Testis (tissue), 3 donors: ENCODE results near the gene SYN1. TPM values are rescaled to one million over a fixed set of nuclear protein-coding genes. Genes with fewer than 3 reads are reported as not detected.

Experiments used
- DNase-seq: peaks from one replicate; pipeline ENCODE4 v3.0.0-alpha.2; 2019
- H3K27ac ChIP-seq, 2 donors: fragments of 200-600 bp; sonication (generic); one replicate each; pipeline ENCODE4 v1.5.1; 2019
- H3K27me3 ChIP-seq: fragments of 200-600 bp; sonication (generic); one replicate; pipeline ENCODE4 v1.5.1; 2019
- H3K36me3 ChIP-seq: fragments of 200-600 bp; sonication (generic); one replicate; pipeline ENCODE4 v1.5.1; 2017; ENCODE audit warnings: low read depth; ENCODE audit errors: missing control alignments
- H3K4me1 ChIP-seq: fragments of 200-600 bp; sonication (generic); one replicate; pipeline ENCODE4 v1.5.1; 2019
- H3K4me3 ChIP-seq, 2 donors: fragments of 200-600 bp; sonication (generic); one replicate each; pipeline ENCODE4 v1.5.1; 2017 to 2019
- H3K9me3 ChIP-seq: fragments of 200-600 bp; sonication (generic); one replicate; pipeline ENCODE4 v1.5.1; 2017
- CTCF ChIP-seq, 3 experiments: fragments of 450-650 bp in 2 of 3; fragments of 200-600 bp in 1 of 3; sonication (generic) in 1 of 3; IDR thresholded peaks; one replicate each; pipeline ENCODE4 v1.5.1; 2016 to 2019; ENCODE audit warnings: antibody characterized with exemption in 3 of 3, mild to moderate bottlenecking in 2 of 3, moderate library complexity in 1 of 3
- POLR2A ChIP-seq: fragments of 450-650 bp; IDR thresholded peaks from one replicate; pipeline ENCODE4 v1.6.1; 2017; ENCODE audit warnings: antibody characterized with exemption, mild to moderate bottlenecking, moderate library complexity
- WGBS, 2 donors: methylation state at CpG; one replicate each; pipeline ENCODE4 v1.1.5; 2018; 5-methylcytosine and 5-hydroxymethylcytosine counted together
- intact Hi-C: fragments of 100-400 bp; cut with DNase I; formaldehyde crosslinking; loops from one replicate; pipeline ENCODE4 v1.15.1; 2023; ENCODE audit warnings: low total_unique reads
- polyA plus RNA-seq: library from polyadenylated mRNA; stranded (reverse); fragments of 350-450 nt; fragmentation: Illumina TruSeq; extraction: RNeasy Lipid Tissue Mini Kit (QIAGEN cat#74804); gene quantifications from one replicate; pipeline ENCODE4 v1.2.3, GENCODE V29; 2014; ENCODE audit warnings: low read depth, low replicate concordance; ENCODE audit not compliant: insufficient read depth
- total RNA-seq, 2 donors: library from RNA; depleted of rRNA; stranded (reverse); fragments of >200 nt; gene quantifications; one replicate each; pipeline ENCODE4 v1.2.3, GENCODE V29; 2016

The SYN1 gene
- total and polyA plus RNA-seq, 3 donors from 2014 or later: 2.8 to 3.5 (median 3.4) TPM

DNA sequence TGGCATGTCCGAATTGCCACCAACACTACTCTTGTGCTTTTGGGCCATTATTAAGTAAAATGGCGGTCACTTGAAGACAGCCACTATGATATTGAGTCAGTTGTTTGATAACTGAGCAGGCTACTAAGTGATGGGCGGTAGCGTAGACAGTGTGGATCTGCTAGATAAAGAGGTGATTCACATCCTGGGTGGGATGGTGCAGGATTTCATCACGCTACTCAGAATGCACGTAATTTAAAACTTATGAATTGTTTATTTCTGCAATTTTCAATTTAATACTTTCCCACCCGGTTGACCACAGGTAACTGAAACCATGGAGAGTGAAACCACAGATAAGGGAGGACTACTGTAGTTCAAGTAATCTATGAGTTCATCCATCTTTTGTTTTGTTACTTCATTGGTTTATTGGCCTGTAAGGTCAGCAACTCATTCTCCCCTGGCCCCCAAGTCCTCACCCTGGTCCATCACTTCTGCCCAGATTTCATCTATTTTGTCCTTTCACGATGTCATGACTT is 55.8 kb downstream of the SYN1 start:
- no peaks in the 10 kb centered on the region for H3K4me1 ChIP-seq
- TF ChIP-seq POLR2A (no peak), CTCF (IDR thresholded peaks at IDR 0.05) (no peak)
- no peak for DNase-seq
- intact Hi-C loops: loop anchor here (10.0 kb wide), 1 partner anchor 281 kb away; no protein-coding TSS in a partner anchor
- H3K27ac ChIP-seq: no peak overlapping the region
- no peaks in the 10 kb centered on the region for H3K36me3 ChIP-seq
- H3K4me3 ChIP-seq: no peak overlapping the region
- H3K9me3 ChIP-seq: no peaks in the 10 kb centered on the region
- WGBS, 2 donors: 80 to 82% methylated on average over 8 of the region's 8 CpGs
- no peaks in the 10 kb centered on the region for H3K27me3 ChIP-seq

DNA sequence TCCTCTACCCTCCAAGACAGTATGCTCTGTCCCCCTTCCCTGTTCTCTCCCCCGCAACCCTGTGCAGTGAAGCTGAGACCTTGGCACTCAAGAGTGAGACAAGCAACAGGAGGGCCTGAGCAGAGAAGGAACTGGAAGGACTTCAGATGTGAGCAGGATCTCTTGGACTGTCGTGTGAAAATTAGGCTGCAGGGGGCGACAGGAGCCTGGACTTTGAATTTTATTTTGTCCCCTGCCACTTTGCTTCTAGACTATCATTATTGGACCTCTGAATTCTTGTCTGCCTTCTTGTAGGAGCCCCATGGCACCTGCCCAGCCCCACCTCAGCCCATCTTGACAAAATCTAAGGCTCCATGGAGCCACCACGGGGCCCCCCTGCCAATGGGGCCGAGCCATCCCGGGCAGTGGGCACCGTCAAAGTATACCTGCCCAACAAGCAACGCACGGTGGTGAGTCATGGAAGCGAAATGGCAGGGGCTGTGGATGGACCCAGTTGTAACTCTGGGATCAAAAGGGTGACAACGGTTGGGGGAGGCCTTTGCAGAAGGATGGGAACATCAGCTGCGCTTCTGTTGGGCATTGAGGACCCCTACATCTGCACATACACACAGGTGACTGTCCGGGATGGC is 56.9 kb downstream of the SYN1 start:
- Histone ChIP-seq H3K9me3 (no peaks in the 10 kb centered on the region), H3K36me3 (no peaks in the 10 kb centered on the region), H3K4me1 (no peaks in the 10 kb centered on the region), H3K27me3 (no peaks in the 10 kb centered on the region), H3K27ac (peak overlapping the region; percentile 97 to 98), H3K4me3 (no peak overlapping the region)
- DNase-seq: peak; percentile 71
- WGBS, 2 donors: 60 to 71% methylated on average over 2 to 11 of the region's 13 CpGs
- intact Hi-C loops: loop anchor here (10.0 kb wide), 1 partner anchor 282 kb away; no protein-coding TSS in a partner anchor
- TF ChIP-seq POLR2A (no peak), CTCF (IDR thresholded peaks at IDR 0.05) (peak; percentile 19 to 52 (median 29))

GRCh38 chrX:47561659-47562151 is 58.0 kb downstream of the SYN1 start:
- WGBS, 2 donors: 1% methylated on average over 8 to 9 of the region's 9 CpGs
- intact Hi-C loops: loop anchor here (10.0 kb wide), 1 partner anchor 283 kb away; no protein-coding TSS in a partner anchor
- H3K36me3 ChIP-seq: no peaks in the 10 kb centered on the region

GRCh38 chrX:47560934-47561658 is 58.6 kb downstream of the SYN1 start, which contains the start of gene ARAF:
Gene ARAF (plus strand): TSS chrX:47561205. CDS start chrX:47562968, 1,763 bp downstream.
- no peaks in the 10 kb centered on the region for H3K27me3 ChIP-seq
- WGBS, 2 donors: 0 to 1% methylated on average over 10 to 42 of the region's 59 CpGs
- no peak for TF ChIP-seq CTCF (IDR thresholded peaks at IDR 0.05)
- TF ChIP-seq POLR2A: no peak
- no peaks in the 10 kb centered on the region for H3K4me1 ChIP-seq
- peak within 1 kb of the TSS; percentile 97 to 98 for H3K27ac ChIP-seq
- intact Hi-C loops: loop anchor here (10.0 kb wide), 1 partner anchor 284 kb away; no protein-coding TSS in a partner anchor
- H3K36me3 ChIP-seq: no peaks in the 10 kb centered on the region
- H3K4me3 ChIP-seq: peak within 1 kb of the TSS; percentile 61 to 77
- H3K9me3 ChIP-seq: no peaks in the 10 kb centered on the region
- DNase-seq: peak; percentile 97

More at GRCh38 chrX:47561659-47562151, 58.0 kb downstream of the SYN1 start:
- Histone ChIP-seq H3K4me1 (no peaks in the 10 kb centered on the region), H3K9me3 (no peaks in the 10 kb centered on the region), H3K27ac (peak overlapping the region; percentile 97 to 98), H3K4me3 (peak overlapping the region; percentile 61 to 77), H3K27me3 (no peaks in the 10 kb centered on the region)
- no peak for DNase-seq
- TF ChIP-seq POLR2A (no peak), CTCF (IDR thresholded peaks at IDR 0.05) (no peak)
